Mesenchymal stem cell (in vitro differentiated cells and primary cell): ENCODE results near the gene LCORL.

Source experiments
- DNase-seq: peaks from one replicate; pipeline ENCODE4 v3.0.0-alpha.2; 2013
- H2AFZ ChIP-seq: one replicate; pipeline ENCODE4 v1.6.1; 2013; ENCODE audit warnings: low read depth, mild to moderate bottlenecking, control low read depth, inconsistent platforms, low read length, moderate library complexity
- H2AK5ac ChIP-seq: 2 replicates; pipeline ENCODE4 v1.6.1; 2013; ENCODE audit warnings: low read length, moderate library complexity, mild to moderate bottlenecking, inconsistent platforms; ENCODE audit not compliant: severe bottlenecking
- H2BK120ac ChIP-seq: one replicate; pipeline ENCODE4 v1.6.1; 2013; ENCODE audit warnings: low read depth, mild to moderate bottlenecking, inconsistent platforms, low read length, moderate library complexity
- H2BK12ac ChIP-seq, 2 experiments: one replicate each; pipeline ENCODE4 v1.6.1; 2013; ENCODE audit warnings: inconsistent platforms in 2 of 2, low read length in 2 of 2, mild to moderate bottlenecking in 2 of 2, moderate library complexity in 2 of 2, control low read depth in 1 of 2
- H2BK15ac ChIP-seq: one replicate; pipeline ENCODE4 v1.6.1; 2013; ENCODE audit warnings: mild to moderate bottlenecking, low read depth, inconsistent platforms; ENCODE audit not compliant: poor library complexity, severe bottlenecking
- H2BK5ac ChIP-seq: 2 replicates; pipeline ENCODE4 v1.6.1; 2013; ENCODE audit warnings: low read depth, mild to moderate bottlenecking, low read length, control low read depth, inconsistent platforms; ENCODE audit not compliant: poor library complexity, severe bottlenecking
- H3K14ac ChIP-seq, 2 experiments: one replicate each; pipeline ENCODE4 v1.6.1; 2013; ENCODE audit warnings: inconsistent platforms in 2 of 2, low read length in 2 of 2, control low read depth in 1 of 2, mild to moderate bottlenecking in 1 of 2, moderate library complexity in 1 of 2
- H3K18ac ChIP-seq, 2 experiments: one replicate each; pipeline ENCODE4 v1.6.1; 2013; ENCODE audit warnings: inconsistent platforms in 2 of 2, low read length in 2 of 2, control low read depth in 1 of 2, low read depth in 1 of 2, mild to moderate bottlenecking in 1 of 2
- H3K23ac ChIP-seq, 2 experiments: one replicate each; pipeline ENCODE4 v1.6.1; 2013; ENCODE audit warnings: inconsistent platforms in 2 of 2, low read length in 2 of 2, mild to moderate bottlenecking in 2 of 2, moderate library complexity in 2 of 2, control low read depth in 1 of 2
- H3K27ac ChIP-seq: 2 replicates; pipeline ENCODE4 v1.5.1; 2013; ENCODE audit warnings: mild to moderate bottlenecking, moderate library complexity, low read length, control low read depth, inconsistent platforms; ENCODE audit not compliant: poor library complexity, severe bottlenecking
- H3K27me3 ChIP-seq, 2 experiments: 2 replicates each; pipeline versions ENCODE4 v1.6.1 to v1.7.0; 2013; ENCODE audit warnings: low read length in 2 of 2, mild to moderate bottlenecking in 2 of 2, moderate library complexity in 2 of 2, control low read depth in 1 of 2, inconsistent platforms in 1 of 2; ENCODE audit not compliant: control insufficient read depth in 1 of 2, insufficient read depth in 1 of 2
- H3K36me3 ChIP-seq, 2 experiments: 2 replicates each; pipeline versions ENCODE4 v1.6.1 to v1.7.0; 2013; ENCODE audit warnings: low read length in 2 of 2, control low read depth in 1 of 2, inconsistent platforms in 1 of 2, low read depth in 1 of 2, mild to moderate bottlenecking in 1 of 2; ENCODE audit not compliant: insufficient read depth in 2 of 2, control insufficient read depth in 1 of 2
- H3K4ac ChIP-seq, 2 experiments: one replicate each; pipeline ENCODE4 v1.6.1; 2013; ENCODE audit warnings: inconsistent platforms in 2 of 2, low read length in 2 of 2, mild to moderate bottlenecking in 2 of 2, moderate library complexity in 2 of 2, control low read depth in 1 of 2, low read depth in 1 of 2
- H3K4me1 ChIP-seq: 2 replicates; pipeline ENCODE4 v1.6.1; 2013; ENCODE audit warnings: low read depth, low read length, control low read depth; ENCODE audit not compliant: control insufficient read depth, insufficient read depth
- H3K4me2 ChIP-seq: 2 replicates; pipeline ENCODE4 v1.6.1; 2013; ENCODE audit warnings: low read length, mild to moderate bottlenecking, inconsistent platforms; ENCODE audit not compliant: poor library complexity, severe bottlenecking
- H3K4me3 ChIP-seq, 2 experiments: 2 replicates each; pipeline versions ENCODE4 v1.5.1 to v1.7.0; 2013; ENCODE audit warnings: low read length in 2 of 2, mild to moderate bottlenecking in 2 of 2, control low read depth in 1 of 2, low read depth in 1 of 2; ENCODE audit not compliant: insufficient read depth in 1 of 2
- H3K79me1 ChIP-seq: replicated peaks from 2 replicates; pipeline ENCODE4 v1.6.1; 2013; ENCODE audit warnings: mild to moderate bottlenecking, control low read depth, low read length, inconsistent platforms; ENCODE audit not compliant: poor library complexity, severe bottlenecking
- H3K9ac ChIP-seq: 2 replicates; pipeline ENCODE4 v1.7.0; 2013; ENCODE audit warnings: mild to moderate bottlenecking, low read length, moderate library complexity
- H3K9me3 ChIP-seq: 2 replicates; pipeline ENCODE4 v1.7.0; 2013; ENCODE audit warnings: mild to moderate bottlenecking, low read length; ENCODE audit not compliant: control insufficient read depth
- H4K8ac ChIP-seq: one replicate; pipeline ENCODE4 v1.6.1; 2013; ENCODE audit warnings: inconsistent platforms, mild to moderate bottlenecking, low read length, moderate library complexity
- H4K91ac ChIP-seq: one replicate; pipeline ENCODE4 v1.6.1; 2013; ENCODE audit warnings: mild to moderate bottlenecking, low read length, inconsistent platforms
- WGBS: methylation state at CpG from one replicate; pipeline ENCODE4 v1.1.7; 2013; ENCODE audit warnings: mixed read lengths; 5-methylcytosine and 5-hydroxymethylcytosine counted together

The LCORL gene

GRCh38 chr4:17794730-17795129, 226.8 kb downstream of the LCORL start:
- Histone ChIP-seq H3K4me2 (no peak overlapping the region), H3K4me3 (no peak overlapping the region), H2BK15ac (no peak overlapping the region), H3K9me3 (no peaks in the 10 kb centered on the region), H3K14ac (no peak overlapping the region), H4K8ac (no peak overlapping the region), H3K4me1 (no peaks in the 10 kb centered on the region), H3K9ac (no peak overlapping the region), H3K36me3 (peaks cover 3 to 38% of the 10 kb centered on the region in 2 experiments), H2BK12ac (no peak overlapping the region), H3K18ac (no peak overlapping the region), H4K91ac (no peak overlapping the region), H2BK120ac (no peak overlapping the region), H3K79me1 (peaks cover 17% of the 10 kb centered on the region), H3K27me3 (no peaks in the 10 kb centered on the region), H3K23ac (no peak overlapping the region), H2AFZ (no peak overlapping the region), H2BK5ac (no peak overlapping the region), H3K27ac (no peak overlapping the region), H2AK5ac (no peak overlapping the region), H3K4ac (no peak overlapping the region)
- 67% methylated on average over 1 of the region's 1 CpG for WGBS
- DNase-seq, result no peak
